Cardiac fibroblast (primary cell): ENCODE measurements around the gene TXN2.

Source experiments
- DNase-seq, 2 donors: peaks; one replicate each; pipeline versions ENCODE4 v3.0.0 to v3.0.0-alpha.2; 2010; ENCODE audit warnings: low read depth in 2 of 2
- H3K4me3 ChIP-seq, 2 donors: replicated peaks in 1 of 2; 1 replicate in 1 of 2; 2 replicates in 1 of 2; pipeline ENCODE4 v1.5.1; 2011; ENCODE audit warnings: low read depth in 2 of 2, low read length in 2 of 2, mild to moderate bottlenecking in 2 of 2, moderate library complexity in 1 of 2
- CTCF ChIP-seq: IDR thresholded peaks from one replicate; pipeline ENCODE4 v1.5.1; 2011; ENCODE audit warnings: low read depth, mild to moderate bottlenecking, low read length, inconsistent platforms

Gene TXN2

DNA sequence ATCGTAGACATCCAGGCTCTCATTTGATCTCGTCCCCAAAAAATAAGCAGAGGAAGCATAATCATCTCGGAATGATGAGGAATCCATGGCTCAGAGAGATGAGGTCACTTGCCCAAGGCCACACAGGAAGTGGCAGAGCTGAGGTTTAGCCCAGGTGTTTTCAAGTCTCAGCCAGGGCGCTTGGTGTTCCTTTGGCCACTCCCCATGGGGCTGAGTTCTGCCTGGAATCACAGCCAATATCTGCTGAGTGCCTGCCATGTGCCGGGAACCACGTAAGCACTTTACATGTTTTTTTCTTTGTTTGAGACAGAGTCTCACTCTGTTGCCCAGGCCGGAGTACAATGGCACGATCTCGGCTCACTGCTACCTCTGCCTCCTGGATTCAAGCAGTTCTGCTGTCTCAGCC lies 64.2 kb downstream of the TXN2 start:
- no peak for TF ChIP-seq CTCF
- peak in 1 of 2 donors; percentile 79 for DNase-seq
- H3K4me3 ChIP-seq, result no peak overlapping the region
